PC-9 (cell line): ENCODE data around the gene REV1. TPM values are rescaled to one million over a fixed set of nuclear protein-coding genes. Genes with fewer than 3 reads are reported as not detected.
"Not testable (repeated sequence)": the region's sequence is repeated elsewhere in the genome, so short reads cannot be mapped to it uniquely, and the experiment has no call there.

ENCODE experiments used
- BruUV-seq: library from RNA; stranded (reverse); fragments of 400-500 nt; replicated peaks from 2 replicates; lab custom pipeline; 2021; lab: Mats Ljungman, UMichigan
- CTCF ChIA-PET: fragments of 300-600 bp; sonication (Branson Sonifier 250); formaldehyde crosslinking; loops from one replicate; lab custom pipeline; 2022; ENCODE audit warnings: antibody characterized with exemption; lab: Charles Lee
- POLR2A ChIA-PET: fragments of 300-600 bp; sonication (Branson Sonifier 250); formaldehyde crosslinking; loops from one replicate; lab custom pipeline; 2022; ENCODE audit warnings: antibody characterized with exemption; ENCODE audit not compliant: unreplicated experiment; lab: Charles Lee
- DNase-seq, 2 experiments: peaks; one replicate each; pipeline versions ENCODE4 v3.0.0 to v3.0.0-alpha.2; 2015 to 2022; ENCODE audit warnings: mixed read lengths in 1 of 2
- H2AFZ ChIP-seq: fragments of 200-600 bp; sonication (generic); 2 replicates; pipeline ENCODE4 v1.8.1; 2017; ENCODE audit warnings: antibody characterized with exemption
- H3F3A ChIP-seq: fragments of 200-600 bp; sonication (generic); 2 replicates; pipeline ENCODE4 v1.8.1; 2017; ENCODE audit warnings: antibody characterized with exemption, mild to moderate bottlenecking, low read depth; ENCODE audit not compliant: insufficient read depth
- H3K27ac ChIP-seq: fragments of 200-600 bp; sonication (generic); 2 replicates; pipeline ENCODE4 v1.6.1; 2016; ENCODE audit warnings: mixed run types
- H3K27me3 ChIP-seq: fragments of 200-600 bp; sonication (generic); 2 replicates; pipeline ENCODE4 v1.6.1; 2016; ENCODE audit warnings: low read depth, mixed run types; ENCODE audit not compliant: insufficient read depth
- H3K36me3 ChIP-seq: fragments of 200-600 bp; sonication (generic); 2 replicates; pipeline ENCODE4 v1.6.1; 2016; ENCODE audit warnings: low read depth, mixed run types
- H3K4me1 ChIP-seq: fragments of 200-600 bp; sonication (generic); replicated peaks from 2 replicates; pipeline ENCODE4 v1.6.1; 2016; ENCODE audit warnings: mixed run types; ENCODE audit not compliant: insufficient read depth
- H3K4me2 ChIP-seq: fragments of 200-600 bp; sonication (generic); 2 replicates; pipeline ENCODE4 v1.6.1; 2017; ENCODE audit warnings: mixed run types
- H3K4me3 ChIP-seq: fragments of 200-600 bp; sonication (generic); 2 replicates; pipeline ENCODE4 v1.6.1; 2016; ENCODE audit warnings: mixed run types
- H3K79me2 ChIP-seq: fragments of 200-600 bp; sonication (generic); 2 replicates; pipeline ENCODE4 v1.6.1; 2017; ENCODE audit warnings: low read depth, mixed run types
- H3K9me2 ChIP-seq: fragments of 200-600 bp; sonication (generic); 2 replicates; pipeline ENCODE4 v1.8.1; 2017; ENCODE audit warnings: mild to moderate bottlenecking; ENCODE audit not compliant: insufficient read depth
- H3K9me3 ChIP-seq: fragments of 200-600 bp; sonication (generic); 2 replicates; pipeline ENCODE4 v1.8.1; 2016; ENCODE audit warnings: low read depth; ENCODE audit not compliant: insufficient read depth
- H4K20me1 ChIP-seq: fragments of 200-600 bp; sonication (generic); 2 replicates; pipeline ENCODE4 v1.8.1; 2017; ENCODE audit not compliant: insufficient read depth
- CTCF ChIP-seq: fragments of 200-600 bp; sonication (generic); conservative IDR thresholded peaks from 2 replicates; pipeline ENCODE4 v1.6.1; 2017; ENCODE audit warnings: mixed run types, antibody characterized with exemption, mild to moderate bottlenecking, moderate library complexity
- EZH2 ChIP-seq: fragments of 200-600 bp; sonication (generic); IDR thresholded peaks from 2 replicates; pipeline ENCODE4 v1.8.0; 2017; ENCODE audit warnings: antibody characterized with exemption, low read depth
- intact Hi-C: fragments of 100-400 bp; cut with micrococcal nuclease; formaldehyde crosslinking; loops from one replicate; pipeline ENCODE4 v1.10.0; 2022; ENCODE audit not compliant: unreplicated experiment
- total RNA-seq: library from RNA; stranded (reverse); gene quantifications from 2 replicates; pipeline ENCODE4 v1.2.3, GENCODE V29; 2021

REV1 gene
- total RNA-seq, 1 experiment from 2014 or later: 50.5 TPM

- DNase-seq: no peak
- Histone ChIP-seq H3K9me2 (no peaks in the 10 kb centered on the region), H3K4me2 (no peak overlapping the region), H3K79me2 (no peaks in the 10 kb centered on the region), H3K9me3 (no peaks in the 10 kb centered on the region), H3K27ac (no peak overlapping the region), H4K20me1 (0 out of 2 replicates have a peak, but pooled peaks cover 5% of the 10 kb centered on the region), H3K4me1 (no peaks in the 10 kb centered on the region), H2AFZ (no peak overlapping the region), H3K27me3 (no peaks in the 10 kb centered on the region), H3F3A (0 out of 2 replicates have a peak, but pooled peaks cover 2% of the 10 kb centered on the region), H3K36me3 (peaks cover 49% of the 10 kb centered on the region), H3K4me3 (no peak overlapping the region)
- POLR2A ChIA-PET: interaction anchor here (0.7 kb wide), 1 partner anchor 1347 kb away, joined by 8 read pairs; no protein-coding TSS in a partner anchor
- intact Hi-C loops: no loop called here
- CTCF ChIA-PET: no interaction called here
- no peak for TF ChIP-seq CTCF
- no peak for TF ChIP-seq EZH2
- no TSS peak for BruUV-seq
These were observed 113.5 kb downstream of the REV1 start for GRCh38 chr2:99376254-99376864.

- intact Hi-C loops: no loop called here
- TF ChIP-seq CTCF (no peak), EZH2 (no peak)
- Histone ChIP-seq H3F3A (0 out of 2 replicates have a peak, but pooled peaks cover 5% of the 10 kb centered on the region), H3K4me3 (no peak overlapping the region), H2AFZ (no peak overlapping the region), H3K9me3 (no peaks in the 10 kb centered on the region), H4K20me1 (0 out of 2 replicates have a peak, but pooled peaks cover 5% of the 10 kb centered on the region), H3K27ac (no peak overlapping the region), H3K79me2 (no peaks in the 10 kb centered on the region), H3K36me3 (peaks cover 55% of the 10 kb centered on the region), H3K4me2 (no peak overlapping the region), H3K9me2 (no peaks in the 10 kb centered on the region), H3K4me1 (no peaks in the 10 kb centered on the region), H3K27me3 (no peaks in the 10 kb centered on the region)
- no peak for DNase-seq
- ChIA-PET CTCF (no interaction called here), POLR2A (no interaction called here)
- BruUV-seq: no TSS peak
These were observed 115.1 kb downstream of the REV1 start for GRCh38 chr2:99374747-99375146.

- ChIA-PET POLR2A (no interaction called here), CTCF (no interaction called here)
- peaks cover 11% of the 10 kb centered on the region; the same call in 1 of the 2 replicates for H4K20me1 ChIP-seq
- no peaks in the 10 kb centered on the region for H3K79me2 ChIP-seq
- no peaks in the 10 kb centered on the region for H3K4me1 ChIP-seq
- no peaks in the 10 kb centered on the region for H3K9me3 ChIP-seq
- peaks cover 46% of the 10 kb centered on the region for H3K36me3 ChIP-seq
- no peak overlapping the region for H3K4me3 ChIP-seq
- no peak for DNase-seq
- no peaks in the 10 kb centered on the region for H3K9me2 ChIP-seq
- no peaks in the 10 kb centered on the region for H3K27me3 ChIP-seq
- TF ChIP-seq EZH2: no peak
- TF ChIP-seq CTCF: no peak
- H3K27ac ChIP-seq: no peak overlapping the region
- 0 out of 2 replicates have a peak, but pooled peaks cover 2% of the 10 kb centered on the region for H3F3A ChIP-seq
- intact Hi-C loops: no loop called here
- H2AFZ ChIP-seq: no peak overlapping the region
- no TSS peak for BruUV-seq
- no peak overlapping the region for H3K4me2 ChIP-seq
These were observed 116.7 kb downstream of the REV1 start for GRCh38 chr2:99373144-99373543.

- CTCF ChIA-PET, BruUV-seq, H3K4me3 ChIP-seq, H4K20me1 ChIP-seq, intact Hi-C loops, H3K27ac ChIP-seq, DNase-seq, H2AFZ ChIP-seq, H3K27me3 ChIP-seq, H3K4me2 ChIP-seq, H3K4me1 ChIP-seq, H3K9me2 ChIP-seq, POLR2A ChIA-PET, H3F3A ChIP-seq, H3K79me2 ChIP-seq, H3K9me3 ChIP-seq: not testable (repeated sequence)
- peaks cover 60% of the 10 kb centered on the region for H3K36me3 ChIP-seq
These were observed 121.0 kb downstream of the REV1 start for GRCh38 chr2:99368854-99369253.
